GM19351 (cell line): ENCODE measurements around the gene PYDC1.
"Not testable (repeated sequence)": the region's sequence is repeated elsewhere in the genome, so short reads cannot be mapped to it uniquely, and the experiment has no call there.

ENCODE experiments used
- ATAC-seq: cut with Tn5 transposase; IDR thresholded peaks from one replicate; pipeline ENCODE4 v1.9.1; 2021; ENCODE audit warnings: mild to moderate bottlenecking, moderate library complexity; ENCODE audit not compliant: unreplicated experiment

Gene PYDC1

GRCh38 chr16:31223044-31223443 lies 6.1 kb upstream of the PYDC1 start:
- no peak for ATAC-seq

- ATAC-seq, result no peak
Observed at GRCh38 chr16:31221357-31222160, 4.6 kb upstream of the PYDC1 start.

GRCh38 chr16:31219154-31219741 lies 2.3 kb upstream of the PYDC1 start:
- ATAC-seq, result no peak

- ATAC-seq, result no peak
Observed at GRCh38 chr16:31217136-31217530, 198 bp upstream of the PYDC1 start.

GRCh38 chr16:31215287-31216162 lies 1.4 kb downstream of the PYDC1 start:
- ATAC-seq, result no peak

DNA sequence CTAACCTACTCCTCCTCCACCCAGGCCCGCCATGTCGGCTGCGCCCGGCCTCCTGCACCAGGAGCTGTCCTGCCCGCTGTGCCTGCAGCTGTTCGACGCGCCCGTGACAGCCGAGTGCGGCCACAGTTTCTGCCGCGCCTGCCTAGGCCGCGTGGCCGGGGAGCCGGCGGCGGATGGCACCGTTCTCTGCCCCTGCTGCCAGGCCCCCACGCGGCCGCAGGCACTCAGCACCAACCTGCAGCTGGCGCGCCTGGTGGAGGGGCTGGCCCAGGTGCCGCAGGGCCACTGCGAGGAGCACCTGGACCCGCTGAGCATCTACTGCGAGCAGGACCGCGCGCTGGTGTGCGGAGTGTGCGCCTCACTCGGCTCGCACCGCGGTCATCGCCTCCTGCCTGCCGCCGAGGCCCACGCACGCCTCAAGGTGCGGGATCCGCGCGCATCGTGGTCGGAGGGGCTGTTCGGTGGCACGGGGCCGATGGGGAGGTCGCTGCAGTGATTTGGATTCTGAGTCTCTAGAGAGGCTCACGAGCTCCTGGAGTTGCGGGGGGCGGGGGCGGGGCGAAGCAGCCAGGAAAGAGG lies 2.1 kb downstream of the PYDC1 start:
- no peak for ATAC-seq

- ATAC-seq, result no peak
Observed at GRCh38 chr16:31213877-31214707, 2.8 kb downstream of the PYDC1 start, which contains the start of gene TRIM72. Gene TRIM72 (plus strand): TSS chr16:31214119. CDS start chr16:31214739, 620 bp downstream.

DNA sequence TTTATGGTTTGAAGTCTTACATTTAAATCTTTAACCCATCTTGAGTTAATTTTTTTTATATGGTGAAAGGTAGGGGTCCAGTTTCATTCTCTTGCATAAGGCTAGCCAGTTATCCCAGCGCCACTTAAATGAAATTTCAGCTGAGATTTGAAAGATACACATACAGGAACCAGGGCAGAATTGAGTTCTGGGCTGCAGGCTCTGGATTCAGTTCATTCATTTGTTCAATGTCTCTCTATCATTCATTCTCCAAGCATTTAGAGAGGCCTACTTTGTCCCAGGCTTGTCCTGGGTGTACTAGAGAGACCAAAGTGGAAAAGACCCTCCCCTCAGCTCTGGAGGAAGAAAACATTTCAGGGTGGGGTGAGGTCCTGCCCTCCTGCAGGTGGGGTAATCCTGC lies 3.6 kb downstream of the PYDC1 start:
- no peak for ATAC-seq

GRCh38 chr16:31206776-31207175 lies 10.2 kb downstream of the PYDC1 start:
- ATAC-seq, result no peak

DNA sequence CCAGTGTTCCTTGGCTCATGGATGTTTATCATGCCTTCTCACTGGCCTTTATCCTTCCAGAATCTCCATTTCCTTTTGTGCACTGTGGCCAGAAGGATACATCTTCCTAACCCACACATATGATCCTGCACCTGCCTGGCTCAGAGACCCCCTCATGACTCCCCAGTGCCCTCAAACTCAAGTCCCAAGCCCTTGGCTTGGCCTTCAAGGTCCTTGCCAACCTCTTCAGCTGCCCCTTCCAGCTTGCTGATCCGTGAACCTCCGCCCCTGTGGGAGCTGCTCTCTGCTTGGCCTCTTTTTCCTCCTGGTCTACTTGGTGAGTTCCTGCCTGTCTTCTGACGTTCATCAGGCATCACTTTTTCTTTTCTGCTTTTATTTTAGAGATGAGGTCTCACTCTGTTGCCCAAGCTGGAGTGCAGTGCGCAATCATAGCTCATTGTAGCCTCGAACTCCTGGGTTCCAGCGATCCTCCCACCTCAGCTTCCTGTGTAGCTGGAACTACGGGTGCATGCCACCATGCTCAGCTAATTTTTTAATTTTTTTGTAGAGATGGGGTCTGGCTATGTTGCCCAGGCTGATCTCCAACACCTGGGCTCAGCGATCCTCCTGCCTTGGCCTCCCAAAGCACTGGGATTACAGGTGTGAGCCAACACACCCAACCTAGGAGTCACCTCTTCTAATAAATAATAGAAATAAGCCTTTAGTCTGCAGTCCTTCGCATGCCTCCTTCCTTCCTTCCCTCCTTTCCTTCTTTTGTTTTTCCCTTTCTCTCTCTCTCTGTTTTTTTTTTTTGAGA lies 11.9 kb downstream of the PYDC1 start:
- no peak for ATAC-seq

DNA sequence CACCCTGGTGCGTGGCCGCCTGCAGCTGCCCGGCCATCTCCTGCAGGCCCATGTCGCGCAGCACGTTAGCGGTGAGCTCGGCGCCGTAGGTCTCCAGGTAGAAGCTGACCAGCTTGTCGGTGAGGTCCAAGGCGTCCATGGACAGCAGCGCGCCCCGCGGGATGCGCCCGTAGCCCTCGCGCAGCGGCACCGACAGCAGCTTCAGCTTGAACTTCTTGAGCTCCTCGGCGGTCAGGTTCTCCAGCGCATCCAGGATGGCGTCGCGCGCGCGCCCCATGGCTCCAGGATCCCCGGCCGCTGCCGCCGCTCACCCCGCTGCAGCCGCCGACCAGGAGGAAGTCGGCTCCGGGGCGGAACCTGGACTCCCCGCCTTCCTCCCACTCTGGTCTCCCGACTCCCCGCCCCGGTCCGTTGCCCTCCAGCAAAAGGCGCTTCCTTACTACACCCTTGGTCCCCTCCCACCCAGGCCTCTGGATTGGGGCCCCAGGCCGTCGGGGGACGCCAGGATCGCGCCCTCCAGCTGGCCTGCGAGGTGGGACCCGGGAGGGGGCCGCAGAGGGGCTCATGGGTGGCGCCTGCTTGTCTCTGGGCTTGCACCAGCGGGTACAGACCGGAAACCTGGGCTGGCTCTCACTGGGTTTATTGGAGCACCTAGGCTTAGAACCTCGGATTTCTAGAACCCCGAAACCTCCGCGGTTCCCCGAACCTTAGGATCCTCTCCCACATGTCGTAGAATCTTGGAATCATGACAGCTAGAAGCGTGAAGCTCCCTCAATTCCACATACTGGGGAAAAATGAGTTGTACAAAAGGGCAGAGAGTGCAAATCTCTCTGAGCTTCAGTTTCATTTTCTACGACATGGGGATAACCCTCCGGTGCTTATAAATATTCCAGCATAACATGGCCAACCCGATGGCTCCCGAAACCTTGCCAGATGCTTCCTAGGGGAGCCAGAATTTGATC lies 14.2 kb downstream of the PYDC1 start, which contains the start of gene PYCARD:
TSS of gene PYCARD (minus strand) at position 347 of the 962 bp plus-strand sequence. CDS start at position 277, 70 bp downstream.
- ATAC-seq, result peak; percentile 29

- ATAC-seq, result peak; percentile 57
Observed at GRCh38 chr16:31201582-31202413, 15.1 kb downstream of the PYDC1 start.

DNA sequence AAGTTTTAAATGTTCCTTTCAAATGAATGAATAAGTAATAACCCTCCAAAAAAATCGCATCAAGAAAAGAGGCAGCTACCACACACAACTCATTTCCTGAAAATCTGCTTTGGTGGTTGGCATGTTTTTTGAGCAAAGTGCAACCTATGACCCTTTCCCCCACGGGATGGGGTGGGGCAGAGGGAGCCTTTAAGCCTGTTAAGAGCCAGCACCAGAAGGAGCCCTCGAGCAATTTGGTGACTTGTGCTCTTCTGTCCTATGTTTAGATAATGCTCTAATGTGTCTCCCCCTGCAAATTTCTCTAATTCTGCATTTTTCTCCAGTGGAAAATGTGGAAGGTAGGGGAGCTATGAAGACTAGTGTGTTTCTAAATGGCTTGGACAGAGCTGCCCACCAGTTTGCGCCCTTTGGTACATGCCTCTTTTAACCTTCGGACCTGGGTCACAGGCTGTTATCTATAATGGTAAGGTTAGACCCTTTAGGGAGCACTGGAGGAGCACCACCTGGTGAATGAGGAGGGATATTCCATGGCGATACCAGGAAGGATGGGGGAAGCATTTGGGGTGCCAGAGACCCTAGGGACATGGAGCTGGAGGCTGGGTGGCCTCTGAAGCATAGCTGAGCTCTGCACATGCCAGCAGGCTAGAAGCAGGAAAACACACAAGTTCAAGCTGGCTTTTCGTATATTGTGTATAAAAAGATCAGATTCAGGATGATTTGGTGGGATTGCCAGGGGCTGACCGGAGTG lies 15.9 kb downstream of the PYDC1 start:
- no peak for ATAC-seq

DNA sequence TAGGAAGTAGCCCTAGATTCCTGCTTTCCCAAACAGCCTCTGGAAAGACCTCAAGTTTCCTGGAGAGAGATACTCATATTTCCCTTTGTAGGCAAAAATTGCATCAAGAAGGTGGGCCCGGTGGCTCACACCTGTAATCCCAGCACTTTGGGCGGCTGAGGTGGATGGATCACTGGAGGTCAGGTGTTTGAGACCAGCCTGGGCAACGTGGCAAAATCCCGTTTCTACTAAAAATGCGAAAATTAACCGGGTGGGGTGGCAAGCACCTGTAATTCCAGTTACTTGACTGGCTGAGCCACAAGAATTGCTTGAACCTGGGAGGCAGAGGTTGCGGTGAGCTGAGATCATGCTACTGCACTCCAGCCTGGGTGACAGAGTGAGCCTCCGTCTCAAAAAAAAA lies 16.8 kb downstream of the PYDC1 start:
- not testable (repeated sequence) for ATAC-seq

GRCh38 chr16:31199430-31200041 lies 17.4 kb downstream of the PYDC1 start:
- no peak for ATAC-seq

- ATAC-seq, result no peak
Observed at GRCh38 chr16:31198207-31198882, 18.6 kb downstream of the PYDC1 start.
